Osteocyte (in vitro differentiated cells): Measurements from ENCODE around the gene TUBB1. TPM values are rescaled to one million over a fixed set of nuclear protein-coding genes. Genes with fewer than 3 reads are reported as not detected.

Source experiments
- DNase-seq: peaks from one replicate; pipeline ENCODE4 v3.0.0; 2021; ENCODE audit warnings: mixed read lengths; ENCODE audit not compliant: unreplicated experiment; ENCODE audit errors: extremely low spot score
- H3K27ac Mint-ChIP-seq: one replicate; pipeline ENCODE4 v1.8.0; 2021; ENCODE audit warnings: mild to moderate bottlenecking, mixed read lengths; ENCODE audit not compliant: unreplicated experiment
- H3K27me3 Mint-ChIP-seq: one replicate; pipeline ENCODE4 v1.8.0; 2021; ENCODE audit warnings: mixed read lengths; ENCODE audit not compliant: unreplicated experiment
- H3K36me3 Mint-ChIP-seq: one replicate; pipeline ENCODE4 v1.8.0; 2021; ENCODE audit warnings: mixed read lengths; ENCODE audit not compliant: unreplicated experiment
- H3K4me1 Mint-ChIP-seq: one replicate; pipeline ENCODE4 v1.8.0; 2021; ENCODE audit warnings: mixed read lengths; ENCODE audit not compliant: unreplicated experiment
- H3K4me3 Mint-ChIP-seq: one replicate; pipeline ENCODE4 v1.8.0; 2021; ENCODE audit warnings: mild to moderate bottlenecking, moderate library complexity, mixed read lengths; ENCODE audit not compliant: unreplicated experiment
- H3K9me3 Mint-ChIP-seq: one replicate; pipeline ENCODE4 v1.8.0; 2021; ENCODE audit warnings: mixed read lengths; ENCODE audit not compliant: unreplicated experiment
- CTCF ChIP-seq: fragments of 200-600 bp; sonication (generic); IDR thresholded peaks from 2 replicates; pipeline ENCODE4 v1.5.0; 2021; ENCODE audit warnings: antibody characterized with exemption, mild to moderate bottlenecking, moderate library complexity
- total RNA-seq: library from RNA; stranded (reverse); gene quantifications from 2 replicates; pipeline ENCODE4 v1.2.1, GENCODE V29; 2021

TUBB1 gene
- total RNA-seq, 1 donor from 2014 or later = not detected

GRCh38 chr20:59044295-59044694, 25.1 kb downstream of the TUBB1 start:
- no peak for TF ChIP-seq CTCF
- Mint-ChIP-seq H3K9me3 (no peaks in the 10 kb centered on the region), H3K36me3 (peaks cover 4% of the 10 kb centered on the region), H3K27ac (no peak overlapping the region), H3K27me3 (peaks cover 2% of the 10 kb centered on the region), H3K4me1 (peaks cover 36% of the 10 kb centered on the region), H3K4me3 (no peak overlapping the region)
- no peak for DNase-seq

GRCh38 chr20:59044796-59045195, 25.6 kb downstream of the TUBB1 start:
- H3K4me3 Mint-ChIP-seq = no peak overlapping the region
- H3K36me3 Mint-ChIP-seq = peaks cover 4% of the 10 kb centered on the region
- H3K27me3 Mint-ChIP-seq = peaks cover 5% of the 10 kb centered on the region
- no peaks in the 10 kb centered on the region for H3K9me3 Mint-ChIP-seq
- DNase-seq = no peak
- peaks cover 36% of the 10 kb centered on the region for H3K4me1 Mint-ChIP-seq
- H3K27ac Mint-ChIP-seq = no peak overlapping the region
- no peak for TF ChIP-seq CTCF

- no peak for TF ChIP-seq CTCF
- H3K9me3 Mint-ChIP-seq = no peaks in the 10 kb centered on the region
- no peak overlapping the region for H3K4me3 Mint-ChIP-seq
- H3K36me3 Mint-ChIP-seq = no peaks in the 10 kb centered on the region
- H3K27me3 Mint-ChIP-seq = peaks cover 12% of the 10 kb centered on the region
- DNase-seq = no peak
- no peak overlapping the region for H3K27ac Mint-ChIP-seq
- peaks cover 15% of the 10 kb centered on the region for H3K4me1 Mint-ChIP-seq
These were observed 27.6 kb downstream of the TUBB1 start for GRCh38 chr20:59046862-59047261.

GRCh38 chr20:59047938-59048680, 28.9 kb downstream of the TUBB1 start:
- H3K9me3 Mint-ChIP-seq = no peaks in the 10 kb centered on the region
- peaks cover 11% of the 10 kb centered on the region for H3K4me1 Mint-ChIP-seq
- no peak overlapping the region for H3K27ac Mint-ChIP-seq
- H3K36me3 Mint-ChIP-seq = no peaks in the 10 kb centered on the region
- no peak for DNase-seq
- peak overlapping the region; percentile 23 for H3K4me3 Mint-ChIP-seq
- peaks cover 17% of the 10 kb centered on the region for H3K27me3 Mint-ChIP-seq
- no peak for TF ChIP-seq CTCF

- peak overlapping the region; percentile 23 for H3K4me3 Mint-ChIP-seq
- peaks cover 8% of the 10 kb centered on the region for H3K4me1 Mint-ChIP-seq
- H3K36me3 Mint-ChIP-seq = no peaks in the 10 kb centered on the region
- H3K9me3 Mint-ChIP-seq = no peaks in the 10 kb centered on the region
- H3K27ac Mint-ChIP-seq = no peak overlapping the region
- peaks cover 22% of the 10 kb centered on the region for H3K27me3 Mint-ChIP-seq
- DNase-seq = no peak
- TF ChIP-seq CTCF = no peak
These were observed 29.4 kb downstream of the TUBB1 start for GRCh38 chr20:59048681-59049030.
